ENCODE data around the gene CASP2. TPM values are rescaled to one million over a fixed set of nuclear protein-coding genes. Genes with fewer than 3 reads are reported as not detected.
"Not testable (repeated sequence)": the region's sequence is repeated elsewhere in the genome, so short reads cannot be mapped to it uniquely, and the experiment has no call there.

The CASP2 gene
- total and polyA plus RNA-seq, 4 donors = 3.4 to 11.3 (median 4.1) TPM

- H3K27me3 ChIP-seq (ENCODE audit: control insufficient read depth in 4 of 4, insufficient read depth in 4 of 4, low read length in 3 of 4) = no peaks in the 10 kb centered on the region
- H3K36me3 ChIP-seq (ENCODE audit: control insufficient read depth in 4 of 4, insufficient read depth in 3 of 4, low read depth in 1 of 4, low read length in 3 of 4) = peaks cover 0 to 5% (median 0%) of the 10 kb centered on the region in 4 donors
- H3K4me1 ChIP-seq (ENCODE audit: control insufficient read depth in 4 of 4, insufficient read depth in 4 of 4, low read length in 3 of 4) = peaks cover 8 to 22% (median 16%) of the 10 kb centered on the region in 4 donors
- H3K4me3 ChIP-seq (ENCODE audit: low read depth in 1 of 3, low read length in 3 of 3) = no peak overlapping the region
- no peak for TF ChIP-seq FOXA1 (IDR thresholded peaks at IDR 0.05)
- H3K27ac ChIP-seq (ENCODE audit: low read depth in 1 of 2, low read length in 2 of 2) = no peak overlapping the region
- no peak overlapping the region for H3K9ac ChIP-seq (ENCODE audit: low read depth in 1 of 2, low read length in 2 of 2)
- WGBS = 94% methylated on average over 1 of the region's 1 CpG
- DNase-seq (ENCODE audit: low spot score) = no peak
- H3K9me3 ChIP-seq (ENCODE audit: control insufficient read depth in 4 of 4, low read length in 3 of 4) = no peaks in the 10 kb centered on the region
These were observed 26.2 kb upstream of the CASP2 start for GRCh38 chr7:143261901-143262300.

DNA sequence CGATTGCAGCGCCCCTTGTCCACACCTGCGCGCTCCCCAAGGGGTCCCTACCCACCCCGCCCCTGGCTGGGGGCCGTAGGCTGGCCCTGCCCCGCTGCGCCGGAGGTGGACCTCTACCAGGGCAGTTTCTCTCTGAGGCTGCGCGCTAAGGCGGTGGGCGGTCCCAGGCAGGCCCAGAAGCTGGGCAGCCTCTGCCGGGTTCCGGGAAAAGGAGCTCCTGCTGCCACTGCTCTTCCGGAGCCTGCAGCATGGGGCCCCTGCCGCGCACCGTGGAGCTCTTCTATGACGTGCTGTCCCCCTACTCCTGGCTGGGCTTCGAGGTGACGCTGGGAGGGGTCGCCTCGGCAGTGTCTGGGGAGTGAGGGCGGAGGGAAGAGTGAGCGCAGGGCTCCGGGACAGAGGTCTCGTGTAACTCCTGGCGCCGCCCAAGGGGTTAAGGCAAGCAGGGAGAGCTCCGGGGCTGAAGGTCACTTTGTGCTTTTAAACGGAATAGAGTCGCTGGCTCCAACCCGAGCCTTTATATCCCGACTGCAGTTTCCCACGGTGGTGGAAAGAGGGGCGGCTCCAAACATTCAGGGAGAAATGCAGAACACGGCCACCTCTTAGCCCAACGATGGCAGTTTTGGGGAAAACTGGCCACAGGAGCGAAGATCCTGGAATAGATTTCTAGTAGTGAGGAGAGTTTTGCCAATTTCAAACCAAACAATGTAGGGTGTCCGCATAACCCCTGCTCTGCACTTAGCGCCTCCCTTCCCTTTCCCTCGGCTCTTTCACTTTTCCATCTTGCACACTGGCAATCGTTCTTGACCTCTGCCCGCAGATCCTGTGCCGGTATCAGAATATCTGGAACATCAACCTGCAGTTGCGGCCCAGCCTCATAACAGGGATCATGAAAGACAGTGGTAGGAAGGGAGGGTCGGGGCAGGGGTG, 24.6 kb upstream of the CASP2 start, which contains the start of gene GSTK1:
GSTK1 (plus strand) TSS at position 176 of the 930 bp plus-strand sequence; CDS start at position 249, 73 bp downstream.
- Histone ChIP-seq H3K9ac (ENCODE audit: low read depth in 1 of 2, low read length in 2 of 2) (peak within 1 kb of the TSS; percentile 67 to 82), H3K36me3 (ENCODE audit: control insufficient read depth in 4 of 4, insufficient read depth in 3 of 4, low read depth in 1 of 4, low read length in 3 of 4) (peaks cover 0 to 15% (median 7%) of the 10 kb centered on the region in 4 donors), H3K9me3 (ENCODE audit: control insufficient read depth in 4 of 4, low read length in 3 of 4) (no peaks in the 10 kb centered on the region), H3K27ac (ENCODE audit: low read depth in 1 of 2, low read length in 2 of 2) (peak within 1 kb of the TSS; percentile 40 to 87), H3K27me3 (ENCODE audit: control insufficient read depth in 4 of 4, insufficient read depth in 4 of 4, low read length in 3 of 4) (no peaks in the 10 kb centered on the region), H3K4me1 (ENCODE audit: control insufficient read depth in 4 of 4, insufficient read depth in 4 of 4, low read length in 3 of 4) (peaks cover 8 to 36% (median 22%) of the 10 kb centered on the region in 4 donors), H3K4me3 (ENCODE audit: low read depth in 1 of 3, low read length in 3 of 3) (peak within 1 kb of the TSS; percentile 68 to 85 (median 83))
- DNase-seq (ENCODE audit: low spot score) = peak; percentile 77
- under 1% methylated on average over 48 of the region's 48 CpGs for WGBS
- TF ChIP-seq JUND (IDR thresholded peaks at IDR 0.05) (peak; percentile 17 to 33), SP1 (IDR thresholded peaks at IDR 0.05) (peak; percentile 70), NR2F2 (IDR thresholded peaks at IDR 0.05) (peak; percentile 70), HNF4A (conservative IDR thresholded peaks at IDR 0.05) (peak; percentile 71 to 83), MAX (IDR thresholded peaks at IDR 0.05) (peak; percentile 76), RAD21 (IDR thresholded peaks at IDR 0.05) (peak; percentile 2 to 32), RXRA (IDR thresholded peaks at IDR 0.05) (peak; percentile 48 to 63), FOXA2 (IDR thresholded peaks at IDR 0.05) (no peak), REST (IDR thresholded peaks at IDR 0.05) (peak; percentile 75), YY1 (IDR thresholded peaks at IDR 0.05) (peak; percentile 70), GABPA (IDR thresholded peaks at IDR 0.05 in 1 of 2, conservative IDR thresholded peaks at IDR 0.05 in 1 of 2) (no peak), FOXA1 (IDR thresholded peaks at IDR 0.05) (no peak), HNF4G (IDR thresholded peaks at IDR 0.05) (peak; percentile 66), TAF1 (conservative IDR thresholded peaks at IDR 0.05) (peak; percentile 74), ZBTB33 (IDR thresholded peaks at IDR 0.05) (peak; percentile 14)

GRCh38 chr7:143264196-143264568, 24.0 kb upstream of the CASP2 start:
- Histone ChIP-seq H3K4me1 (ENCODE audit: control insufficient read depth in 4 of 4, insufficient read depth in 4 of 4, low read length in 3 of 4) (peaks cover 8 to 38% (median 26%) of the 10 kb centered on the region in 4 donors), H3K4me3 (ENCODE audit: low read depth in 1 of 3, low read length in 3 of 3) (peak overlapping the region; percentile 68 to 85 (median 83))
- 30% methylated on average over 15 of the region's 15 CpGs for WGBS

More at GRCh38 chr7:143264196-143264568, 24.0 kb upstream of the CASP2 start:
- not testable (repeated sequence) for H3K9me3 ChIP-seq (ENCODE audit: control insufficient read depth in 4 of 4, low read length in 3 of 4); H3K27me3 ChIP-seq (ENCODE audit: control insufficient read depth in 4 of 4, insufficient read depth in 4 of 4, low read length in 3 of 4); DNase-seq (ENCODE audit: low spot score)
- peaks cover 0 to 19% (median 7%) of the 10 kb centered on the region in 4 donors for H3K36me3 ChIP-seq (ENCODE audit: control insufficient read depth in 4 of 4, insufficient read depth in 3 of 4, low read depth in 1 of 4, low read length in 3 of 4)
- peak overlapping the region in 1 of 2 donors; percentile 87 for H3K27ac ChIP-seq (ENCODE audit: low read depth in 1 of 2, low read length in 2 of 2)
- H3K9ac ChIP-seq (ENCODE audit: low read depth in 1 of 2, low read length in 2 of 2) = peak overlapping the region; percentile 67 to 82

Measured in liver (tissue), 9 donors.